Measurements from ENCODE around the gene ELF2.
"Not testable (repeated sequence)": the region's sequence is repeated elsewhere in the genome, so short reads cannot be mapped to it uniquely, and the experiment has no call there.

Gene ELF2

DNA sequence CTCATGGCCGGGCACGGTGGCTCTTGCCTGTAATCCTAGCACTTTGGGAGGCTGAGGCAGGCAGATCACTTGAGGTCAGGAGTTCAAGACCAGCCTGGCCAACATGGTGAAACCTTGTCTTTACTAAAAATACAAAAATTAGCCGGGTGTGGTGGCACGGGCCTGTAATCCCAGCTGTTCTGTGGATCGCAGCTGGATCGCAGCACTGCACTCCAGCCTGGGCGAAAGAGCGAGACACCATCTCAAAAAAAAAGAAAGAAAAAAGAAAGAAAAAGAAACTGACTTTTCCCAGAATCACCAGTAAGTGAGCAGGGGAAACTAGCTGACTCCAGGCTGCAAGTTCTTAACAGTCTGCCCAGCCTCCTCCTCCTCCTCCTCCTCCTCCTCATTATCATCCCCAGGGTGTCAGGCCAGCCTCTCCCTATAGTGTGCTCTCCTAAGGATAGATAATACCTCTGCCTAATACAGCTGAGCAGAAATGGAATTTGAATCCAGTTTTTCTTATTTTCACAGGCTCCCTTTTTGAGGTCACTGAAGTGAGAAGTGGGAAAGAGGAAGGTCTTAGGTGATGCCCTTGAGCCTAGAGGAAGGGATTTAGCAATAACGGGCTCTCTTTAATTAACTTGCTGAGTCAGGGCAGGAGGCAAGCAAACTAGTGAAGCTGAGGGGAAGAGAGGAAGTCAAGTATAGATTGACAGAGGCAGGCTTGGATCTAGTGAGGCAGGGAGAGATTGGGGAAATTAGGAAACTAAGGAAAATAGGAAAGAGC, 11.8 kb upstream of the ELF2 start:
- peak; percentile 56 for DNase-seq (ENCODE audit: low spot score)

GRCh38 chr4:139184129-139184528, 7.1 kb upstream of the ELF2 start:
- no peak for DNase-seq (ENCODE audit: low spot score)

DNA sequence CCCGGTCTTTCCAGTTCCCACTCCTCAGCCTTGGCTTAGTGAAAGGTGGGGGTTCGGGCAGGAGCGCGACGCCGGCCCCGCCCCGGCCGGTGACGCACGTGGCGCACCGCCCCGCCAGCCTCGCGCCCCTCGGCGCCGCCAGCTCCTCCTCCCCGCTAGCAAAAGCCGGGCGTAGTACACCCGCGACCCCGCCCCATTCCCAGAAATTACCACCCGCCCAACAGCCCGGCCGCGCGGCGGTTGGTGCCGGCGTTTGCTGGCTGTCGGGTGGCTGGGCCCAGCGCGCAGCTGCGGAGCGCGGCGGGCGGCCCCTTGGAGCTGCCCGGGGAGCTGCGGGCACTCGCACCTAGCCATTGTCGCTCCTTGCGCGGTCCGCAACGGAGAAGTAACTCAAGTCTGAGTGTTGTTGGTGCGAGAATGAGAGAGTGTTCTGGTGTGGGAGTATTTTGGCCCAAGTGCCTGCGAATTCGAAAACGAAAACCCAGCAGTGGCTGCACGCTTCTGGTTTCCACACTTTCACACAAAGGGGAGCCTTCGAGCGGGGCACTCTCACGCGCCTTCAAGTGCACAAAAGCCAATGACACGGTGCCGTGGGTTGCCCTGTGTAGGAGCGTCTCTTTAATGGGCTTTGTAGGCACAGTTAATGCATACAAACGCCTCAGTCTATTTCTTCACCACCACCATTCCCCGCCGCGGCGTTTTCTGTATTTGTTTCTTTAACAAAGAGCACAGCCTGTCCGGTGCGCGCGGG, 1.0 kb upstream of the ELF2 start:
- DNase-seq (ENCODE audit: low spot score), result peak; percentile 96

DNA sequence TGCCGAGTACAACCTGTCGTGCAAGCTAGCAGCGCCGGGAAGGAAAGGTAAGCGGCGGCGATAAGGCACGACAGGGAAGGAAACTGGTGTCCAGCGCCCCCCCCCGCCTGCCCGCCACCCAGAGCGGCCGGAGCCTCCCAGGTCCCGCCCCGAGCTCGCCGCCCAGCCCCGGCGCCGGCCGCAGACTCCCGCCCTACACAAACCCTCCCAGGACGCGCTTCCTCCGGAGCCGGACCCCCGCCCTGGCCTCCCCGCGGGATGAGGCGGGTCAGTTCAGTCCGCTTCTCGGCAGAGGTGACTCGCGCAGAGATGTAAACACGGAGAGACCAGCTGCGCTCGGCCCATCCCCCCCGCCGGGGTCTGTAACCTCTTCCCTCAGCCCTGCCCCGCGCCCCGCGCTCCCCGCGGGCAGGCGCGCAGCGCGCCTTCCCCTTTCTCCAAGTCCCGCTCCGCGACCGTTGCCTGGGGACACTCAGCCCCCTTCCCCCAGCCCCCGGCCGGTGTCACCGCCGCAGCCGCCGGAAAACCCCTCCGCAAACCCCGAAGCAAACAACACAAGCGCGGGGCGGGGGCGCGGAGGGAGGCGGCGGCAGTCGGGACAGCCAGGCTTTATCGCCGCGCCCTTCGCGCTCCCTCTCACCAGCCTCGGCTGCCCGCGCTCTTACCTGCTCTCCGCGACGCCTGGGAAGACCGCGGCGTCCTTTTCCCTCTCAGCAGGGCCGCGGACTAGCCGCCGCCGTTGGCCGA, 543 bp downstream of the ELF2 start:
- peak; percentile 83 for DNase-seq (ENCODE audit: low spot score)

GRCh38 chr4:139175646-139176301, 1.2 kb downstream of the ELF2 start:
- no peak for DNase-seq (ENCODE audit: low spot score)

GRCh38 chr4:139171876-139172691, 4.9 kb downstream of the ELF2 start:
- no peak for DNase-seq (ENCODE audit: low spot score)

- DNase-seq (ENCODE audit: low spot score), result no peak
These were observed 6.1 kb downstream of the ELF2 start for GRCh38 chr4:139170932-139171331.

DNA sequence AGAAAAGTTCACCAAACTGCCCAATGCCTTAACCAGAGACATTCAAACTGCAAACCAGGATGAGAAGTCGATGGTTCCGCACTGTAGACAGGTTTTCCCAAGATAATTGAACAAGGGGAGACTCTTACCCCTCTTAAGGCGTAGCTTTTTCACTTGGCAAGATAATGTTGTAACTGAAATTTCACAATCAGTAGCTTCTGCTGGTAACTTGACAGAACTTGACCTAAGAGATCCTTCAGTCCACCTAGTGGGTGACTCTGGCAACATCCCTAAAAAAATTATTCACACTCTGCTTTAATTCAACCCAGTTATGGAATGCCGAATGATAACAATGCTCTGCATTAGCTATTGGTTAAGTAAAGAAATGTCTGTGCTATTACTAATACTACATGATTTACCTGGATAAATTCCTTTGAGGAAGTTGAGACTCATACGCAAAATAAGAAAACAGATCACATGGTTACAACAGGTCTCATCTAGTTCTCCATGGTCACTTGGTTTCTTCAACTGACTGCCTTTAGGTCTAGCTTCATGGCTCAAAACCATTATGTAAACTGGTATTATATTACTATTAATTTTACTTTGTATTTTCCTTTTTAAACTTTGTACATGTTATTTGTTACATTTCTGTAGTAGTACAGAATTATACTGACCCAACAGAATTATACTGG, 9.1 kb downstream of the ELF2 start:
- DNase-seq (ENCODE audit: low spot score), result no peak

GRCh38 chr4:139164731-139165130, 12.3 kb downstream of the ELF2 start:
- no peak for DNase-seq (ENCODE audit: low spot score)

DNA sequence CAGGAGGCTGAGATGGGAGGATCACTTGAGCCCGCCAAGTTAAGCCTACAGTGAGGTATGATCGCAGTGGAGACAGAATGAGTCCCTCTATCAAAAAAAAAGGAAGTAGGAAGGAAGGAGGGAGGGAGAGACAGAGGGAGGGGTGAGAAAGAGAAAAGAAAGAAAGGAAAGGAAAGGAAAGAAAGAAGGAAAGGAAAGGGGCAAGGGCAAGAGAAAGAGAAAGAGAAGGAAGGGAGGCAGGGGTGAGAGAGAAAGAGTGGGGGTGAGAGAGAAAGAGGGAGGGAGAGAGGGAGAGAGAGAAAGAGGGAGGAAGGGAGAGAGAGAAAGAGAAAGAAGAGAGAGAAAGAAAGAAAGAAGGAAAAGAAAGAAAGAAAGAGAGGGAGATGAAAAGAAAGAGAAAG, 13.2 kb downstream of the ELF2 start:
- no peak for DNase-seq (ENCODE audit: low spot score)

DNA sequence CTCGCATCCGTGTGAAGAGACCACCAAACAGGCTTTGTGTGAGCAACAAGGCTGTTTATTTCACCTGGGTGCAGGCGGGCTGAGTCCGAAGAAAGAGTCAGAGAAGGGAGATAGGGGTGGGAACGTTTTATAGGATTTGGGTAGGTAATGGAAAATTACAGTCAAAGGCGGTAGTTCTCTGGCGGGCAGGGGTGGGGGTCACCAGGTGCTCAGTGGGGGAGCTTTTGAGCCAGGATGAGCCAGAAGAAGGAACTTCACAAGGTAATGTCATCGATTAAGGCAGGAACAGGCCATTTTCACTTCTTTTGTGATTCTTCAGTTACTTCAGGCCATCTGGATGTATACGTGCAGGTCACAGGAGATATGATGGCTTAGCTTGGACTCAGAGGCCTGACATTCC, 19.0 kb downstream of the ELF2 start:
- not testable (repeated sequence) for DNase-seq (ENCODE audit: low spot score)

DNA sequence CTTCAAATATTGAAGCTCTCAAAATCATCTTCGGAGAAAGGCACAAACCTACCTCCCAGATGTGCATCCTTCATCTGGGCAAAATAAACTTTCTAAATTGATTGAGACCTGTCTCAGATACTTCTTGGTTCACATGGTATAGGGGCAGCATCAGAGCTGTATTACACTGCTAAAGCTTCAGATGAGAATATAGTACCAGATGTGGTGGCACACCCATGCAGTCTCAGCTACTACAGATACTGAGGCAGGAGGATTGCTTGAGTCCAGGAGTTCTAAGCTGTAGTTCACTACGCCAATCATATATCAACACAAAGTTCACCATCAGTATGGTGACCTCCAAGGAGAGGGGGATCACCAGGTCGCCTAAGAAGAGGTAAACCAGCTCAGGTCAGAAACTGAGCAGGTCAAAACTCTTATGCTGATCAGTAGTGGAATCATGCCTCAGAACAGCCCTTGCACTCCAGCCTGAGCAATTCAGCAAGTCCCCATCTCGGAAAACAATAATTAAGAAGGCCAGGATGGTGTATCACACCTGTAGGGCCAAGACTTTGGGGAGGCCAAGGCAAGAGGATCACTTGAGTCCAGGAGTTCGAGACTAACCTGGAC, 22.0 kb downstream of the ELF2 start:
- DNase-seq (ENCODE audit: low spot score), result no peak

DNA sequence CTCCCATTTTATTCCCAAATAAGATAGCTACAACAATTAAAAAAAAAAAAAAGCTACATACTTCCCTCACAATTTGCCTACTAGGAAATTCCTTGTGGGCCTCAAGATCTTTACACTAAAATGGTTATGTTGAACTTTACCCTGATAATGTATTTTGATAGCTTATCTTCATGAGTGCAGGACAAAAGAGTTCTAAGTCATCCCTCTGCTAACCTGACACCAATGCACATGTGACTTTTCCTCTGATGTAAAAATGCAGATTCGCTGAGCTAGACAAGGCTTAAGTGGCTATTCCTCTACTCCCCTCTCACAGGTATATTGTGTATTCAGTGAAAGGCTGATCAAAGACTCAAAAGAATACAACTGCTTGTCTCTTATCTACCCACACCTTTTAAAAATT, 22.5 kb downstream of the ELF2 start:
- no peak for DNase-seq (ENCODE audit: low spot score)

DNA sequence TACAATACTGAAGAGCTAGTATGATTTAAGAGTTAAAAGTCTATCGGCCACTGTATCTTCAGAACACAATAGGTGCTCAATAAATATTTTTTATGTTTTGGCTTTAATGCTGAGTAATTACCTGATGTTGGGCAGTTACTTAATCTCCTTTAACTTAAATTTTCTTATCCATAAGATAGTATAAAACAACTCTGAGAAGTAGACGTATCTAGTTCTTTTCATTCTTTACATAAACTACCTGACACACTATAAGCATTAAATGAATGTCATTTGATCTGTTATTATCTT, 22.9 kb downstream of the ELF2 start:
- no peak for DNase-seq (ENCODE audit: low spot score)

DNA sequence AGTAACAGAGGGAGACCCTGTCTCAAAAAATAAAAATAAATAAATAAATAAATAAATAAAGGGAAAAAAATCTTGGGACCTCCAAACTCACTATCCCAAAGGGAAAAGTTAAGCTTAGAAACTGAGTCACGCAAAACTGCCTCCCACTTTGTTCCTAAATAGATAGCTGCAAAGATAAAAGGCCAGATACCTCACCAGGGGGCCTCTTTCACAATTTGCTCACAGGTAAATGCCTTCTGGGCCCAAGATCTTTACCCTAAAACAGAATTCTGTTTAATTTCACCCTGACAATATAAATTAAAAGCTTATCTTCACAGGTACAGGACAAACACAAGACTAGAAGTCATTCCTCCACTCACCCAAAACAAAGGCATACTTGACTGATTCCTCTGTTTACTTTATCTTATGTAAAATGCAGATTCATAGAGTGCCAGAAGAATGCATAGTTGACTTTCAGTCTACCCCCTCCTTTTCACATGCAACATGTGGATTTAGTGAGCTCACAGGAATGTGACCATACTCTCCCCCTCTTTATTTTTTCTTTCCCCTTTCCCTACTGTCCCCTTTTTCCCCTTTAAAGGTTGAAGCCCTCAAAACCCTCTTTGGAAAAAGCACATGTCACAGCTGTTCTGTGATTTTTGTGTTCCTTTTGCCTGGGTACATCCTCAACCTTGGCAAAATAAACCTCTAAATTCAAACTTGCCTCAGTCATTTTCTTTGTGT, 23.4 kb downstream of the ELF2 start:
- no peak for DNase-seq (ENCODE audit: low spot score)

DNA sequence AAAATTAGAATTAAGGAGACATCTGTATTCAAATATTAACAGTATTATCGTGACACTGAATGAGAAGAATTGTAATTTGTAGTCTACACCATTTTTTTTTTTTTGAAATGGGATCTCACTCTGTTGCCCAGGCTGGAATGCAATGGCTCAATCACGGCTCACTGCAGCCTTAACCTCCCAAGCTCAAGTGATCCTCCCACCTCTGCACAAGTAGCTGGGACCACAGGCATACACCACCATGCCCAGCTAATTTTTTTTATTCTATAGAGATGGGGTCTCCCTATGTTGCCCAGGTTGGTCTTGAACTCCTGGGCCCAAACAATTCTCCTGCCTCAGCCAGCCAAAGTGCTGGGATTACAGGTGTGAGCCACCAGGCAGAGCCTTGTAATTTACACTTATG, 24.8 kb downstream of the ELF2 start:
- DNase-seq (ENCODE audit: low spot score), result no peak

DNA sequence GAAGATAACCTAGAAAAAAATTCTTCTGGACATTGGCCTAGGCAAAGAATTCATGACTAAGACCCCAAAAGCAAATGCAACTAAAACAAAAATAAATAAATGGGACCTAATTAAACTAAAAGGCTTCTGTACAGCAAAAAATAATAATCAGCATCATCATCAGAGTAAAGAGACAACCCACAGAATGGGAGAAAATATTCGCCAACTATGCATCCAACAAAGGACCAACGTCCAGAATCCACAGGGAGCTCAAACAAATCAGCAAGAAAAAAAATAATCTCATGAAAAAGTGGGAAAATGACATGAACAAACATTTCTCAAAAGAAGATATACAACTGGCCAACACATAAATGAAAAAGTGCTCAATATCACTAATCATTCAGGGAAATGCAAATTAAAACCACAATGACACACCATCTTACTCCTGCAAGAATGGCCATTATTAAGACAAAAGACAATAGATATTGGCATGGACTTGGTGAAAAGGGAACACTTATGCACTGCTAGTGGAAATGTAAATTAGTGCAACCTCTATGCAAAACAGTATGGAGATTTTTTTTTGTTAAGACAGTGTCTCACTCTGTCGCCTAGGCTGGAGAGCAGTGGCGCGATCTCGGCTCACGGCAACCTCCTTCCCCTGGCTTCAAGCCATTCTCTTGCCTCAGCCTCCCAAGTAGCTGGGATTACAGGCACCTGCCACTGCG, 29.9 kb downstream of the ELF2 start:
- DNase-seq (ENCODE audit: low spot score), result no peak

DNA sequence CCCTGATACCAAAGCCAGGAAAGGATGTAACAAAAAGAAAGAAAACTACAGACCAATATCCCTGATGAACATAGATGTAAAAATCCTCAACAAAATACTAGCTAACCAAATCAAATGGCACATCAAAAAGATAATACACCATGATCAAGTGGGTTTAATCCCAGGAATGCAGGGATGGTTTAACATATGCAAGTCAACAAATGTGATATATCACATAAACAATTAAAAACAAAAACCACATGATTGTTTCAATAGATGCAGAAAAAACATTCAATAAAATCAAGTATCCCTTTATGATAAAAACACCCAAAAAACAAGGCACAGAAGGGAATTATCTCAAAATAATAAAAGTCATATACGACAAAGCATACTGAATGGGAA, 31.5 kb downstream of the ELF2 start:
- DNase-seq (ENCODE audit: low spot score), result no peak

DNA sequence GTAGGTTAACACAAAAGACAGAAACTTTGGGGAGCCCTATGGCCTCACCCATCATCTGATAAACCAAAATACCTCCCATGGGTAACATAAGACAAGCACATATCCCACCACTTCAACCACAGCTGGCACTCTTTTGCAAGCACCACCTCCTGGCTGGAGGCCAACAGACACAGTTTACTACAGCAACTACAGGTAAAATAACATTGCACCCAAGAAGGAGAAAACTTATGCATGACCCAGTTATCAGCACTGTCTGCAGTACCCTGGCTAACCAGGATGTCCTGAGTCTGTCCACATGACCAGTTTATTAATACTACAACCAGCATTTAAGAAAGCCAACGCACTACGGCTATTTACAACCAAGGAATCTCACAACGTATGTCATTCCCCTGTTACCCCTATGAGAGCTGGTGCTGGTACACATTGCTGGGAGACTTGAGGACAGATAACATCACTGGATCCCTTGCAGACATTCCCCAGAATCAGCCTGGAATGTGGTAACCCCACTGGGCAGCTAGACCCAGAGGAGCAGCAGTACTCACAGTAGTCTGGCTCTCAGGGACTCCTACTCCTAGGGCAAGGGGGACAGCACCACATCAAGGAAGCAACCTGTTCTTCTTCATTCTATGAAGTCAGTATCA, 32.0 kb downstream of the ELF2 start:
- no peak for DNase-seq (ENCODE audit: low spot score)
